Liver (tissue), 9 donors: Measurements from ENCODE around the gene USP37. TPM values are rescaled to one million over a fixed set of nuclear protein-coding genes. Genes with fewer than 3 reads are reported as not detected.

Source experiments
- DNase-seq: peaks from one replicate; pipeline ENCODE4 v3.0.0-alpha.2; 2017; ENCODE audit warnings: low spot score
- H3K27ac ChIP-seq, 2 donors: one replicate each; pipeline ENCODE4 v1.7.0; 2013; ENCODE audit warnings: inconsistent platforms in 2 of 2, low read length in 2 of 2, control low read depth in 1 of 2, low read depth in 1 of 2, mild to moderate bottlenecking in 1 of 2
- H3K27me3 ChIP-seq, 4 donors: one replicate each; pipeline versions ENCODE4 v1.6.1 to v1.7.0; 2013; ENCODE audit warnings: low read length in 3 of 4, inconsistent platforms in 1 of 4, mild to moderate bottlenecking in 1 of 4, moderate library complexity in 1 of 4; ENCODE audit not compliant: control insufficient read depth in 4 of 4, insufficient read depth in 4 of 4
- H3K36me3 ChIP-seq, 4 donors: one replicate each; pipeline versions ENCODE4 v1.6.1 to v1.7.0; 2013; ENCODE audit warnings: low read length in 3 of 4, mild to moderate bottlenecking in 3 of 4, low read depth in 1 of 4, moderate library complexity in 1 of 4; ENCODE audit not compliant: control insufficient read depth in 4 of 4, insufficient read depth in 3 of 4
- H3K4me1 ChIP-seq, 4 donors: one replicate each; pipeline versions ENCODE4 v1.6.1 to v1.7.0; 2013; ENCODE audit warnings: low read length in 3 of 4, mild to moderate bottlenecking in 3 of 4, moderate library complexity in 1 of 4; ENCODE audit not compliant: control insufficient read depth in 4 of 4, insufficient read depth in 4 of 4
- H3K4me3 ChIP-seq, 3 donors: one replicate each; pipeline versions ENCODE4 v1.6.1 to v1.7.0; 2013; ENCODE audit warnings: low read length in 3 of 3, control low read depth in 1 of 3, low read depth in 1 of 3, mild to moderate bottlenecking in 1 of 3
- H3K9ac ChIP-seq, 2 donors: one replicate each; pipeline ENCODE4 v1.7.0; 2013; ENCODE audit warnings: low read length in 2 of 2, mild to moderate bottlenecking in 2 of 2, moderate library complexity in 2 of 2, control low read depth in 1 of 2, low read depth in 1 of 2
- H3K9me3 ChIP-seq, 4 donors: one replicate each; pipeline versions ENCODE4 v1.6.1 to v1.7.0; 2013; ENCODE audit warnings: low read length in 3 of 4; ENCODE audit not compliant: control insufficient read depth in 4 of 4
- EGR1 ChIP-seq, 2 donors: IDR thresholded peaks; 2 replicates each; pipeline ENCODE4 v1.6.1; 2016 to 2018; ENCODE audit warnings: antibody characterized with exemption in 2 of 2, low read depth in 2 of 2
- FOXA1 ChIP-seq: IDR thresholded peaks from 2 replicates; pipeline ENCODE4 v1.6.1; 2016; ENCODE audit warnings: antibody characterized with exemption
- FOXA2 ChIP-seq: IDR thresholded peaks from 2 replicates; pipeline ENCODE4 v1.6.1; 2016; ENCODE audit warnings: antibody characterized with exemption
- HNF4A ChIP-seq, 2 donors: conservative IDR thresholded peaks; 2 replicates each; pipeline ENCODE4 v1.6.1; 2016; ENCODE audit warnings: antibody characterized with exemption in 2 of 2, mild to moderate bottlenecking in 2 of 2
- JUND ChIP-seq, 2 donors: IDR thresholded peaks; 2 replicates each; pipeline ENCODE4 v1.6.1; 2016; ENCODE audit warnings: antibody characterized with exemption in 2 of 2
- NR2F2 ChIP-seq: IDR thresholded peaks from 2 replicates; pipeline ENCODE4 v1.6.1; 2016; ENCODE audit warnings: antibody characterized with exemption
- RAD21 ChIP-seq, 2 donors: IDR thresholded peaks; 2 replicates each; pipeline ENCODE4 v1.6.1; 2016; ENCODE audit warnings: antibody characterized with exemption in 2 of 2, mild to moderate bottlenecking in 2 of 2
- RXRA ChIP-seq, 2 donors: IDR thresholded peaks; 2 replicates each; pipeline ENCODE4 v1.6.1; 2017 to 2018; ENCODE audit warnings: antibody characterized with exemption in 2 of 2, mild to moderate bottlenecking in 1 of 2
- TAF1 ChIP-seq: conservative IDR thresholded peaks from 2 replicates; pipeline ENCODE4 v1.6.1; 2016; ENCODE audit warnings: antibody characterized with exemption, mild to moderate bottlenecking
- whole genome bisulfite sequencing: extraction: QIAGEN DNeasy Blood & Tissue Kit; methylation state at CpG from one replicate; pipeline ENCODE4 v1.1.7; 2013; 5-methylcytosine and 5-hydroxymethylcytosine counted together
- polyA plus RNA-seq, 2 donors: library from polyadenylated mRNA; stranded (reverse) in 1 of 2; unstranded in 1 of 2; fragments of 200-250 nt in 1 of 2; fragments of >200 nt in 1 of 2; fragmentation: Nextera tagmentation in 1 of 2; extraction: Ambion mirVana in 1 of 2; gene quantifications; one replicate each; pipeline versions ENCODE4 v1.2.1 to v1.2.3, GENCODE V29; 2013 to 2015
- total RNA-seq, 2 donors: library from RNA; depleted of rRNA; stranded (reverse); fragments of >200 nt; gene quantifications; one replicate each; pipeline ENCODE4 v1.2.3, GENCODE V29; 2014
- TF ChIP-seq, protein P1 (sequence below): IDR thresholded peaks from 2 replicates; pipeline ENCODE4 v1.6.1; 2016; ENCODE audit warnings: antibody characterized with exemption
- TF ChIP-seq, protein P2 (sequence below): IDR thresholded peaks from 2 replicates; pipeline ENCODE4 v1.6.1; 2016; ENCODE audit warnings: antibody characterized with exemption, mild to moderate bottlenecking
- TF ChIP-seq, protein P3 (sequence below): IDR thresholded peaks from 2 replicates; pipeline ENCODE4 v1.6.1; 2016; ENCODE audit warnings: antibody characterized with exemption
- TF ChIP-seq, protein P4 (sequence below): IDR thresholded peaks from 2 replicates; pipeline ENCODE4 v1.6.1; 2016; ENCODE audit warnings: antibody characterized with exemption
- donor health status: healthy.
- donor health status: healthy.
- donor health status: healthy.
- donor health status: healthy.
- donor health status: healthy.

The USP37 gene
- total and polyA plus RNA-seq, 4 donors, result 1.4 to 10.9 (median 4.7) TPM

GRCh38 chr2:218434456-218434855 lies 133.7 kb downstream of the USP37 start:
- no peak overlapping the region for H3K27ac ChIP-seq
- WGBS, result 96% methylated on average over 9 of the region's 9 CpGs
- H3K4me1 ChIP-seq, result peaks cover 0 to 7% (median 5%) of the 10 kb centered on the region in 4 donors
- no peaks in the 10 kb centered on the region for H3K9me3 ChIP-seq
- peaks cover 0 to 62% (median 16%) of the 10 kb centered on the region in 4 donors for H3K36me3 ChIP-seq
- no peak overlapping the region for H3K9ac ChIP-seq
- no peak for DNase-seq
- TF ChIP-seq, protein P1, sequence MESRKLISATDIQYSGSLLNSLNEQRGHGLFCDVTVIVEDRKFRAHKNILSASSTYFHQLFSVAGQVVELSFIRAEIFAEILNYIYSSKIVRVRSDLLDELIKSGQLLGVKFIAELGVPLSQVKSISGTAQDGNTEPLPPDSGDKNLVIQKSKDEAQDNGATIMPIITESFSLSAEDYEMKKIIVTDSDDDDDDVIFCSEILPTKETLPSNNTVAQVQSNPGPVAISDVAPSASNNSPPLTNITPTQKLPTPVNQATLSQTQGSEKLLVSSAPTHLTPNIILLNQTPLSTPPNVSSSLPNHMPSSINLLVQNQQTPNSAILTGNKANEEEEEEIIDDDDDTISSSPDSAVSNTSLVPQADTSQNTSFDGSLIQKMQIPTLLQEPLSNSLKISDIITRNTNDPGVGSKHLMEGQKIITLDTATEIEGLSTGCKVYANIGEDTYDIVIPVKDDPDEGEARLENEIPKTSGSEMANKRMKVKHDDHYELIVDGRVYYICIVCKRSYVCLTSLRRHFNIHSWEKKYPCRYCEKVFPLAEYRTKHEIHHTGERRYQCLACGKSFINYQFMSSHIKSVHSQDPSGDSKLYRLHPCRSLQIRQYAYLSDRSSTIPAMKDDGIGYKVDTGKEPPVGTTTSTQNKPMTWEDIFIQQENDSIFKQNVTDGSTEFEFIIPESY, result no peak
- TF ChIP-seq JUND (IDR thresholded peaks at IDR 0.05) (no peak), NR2F2 (no peak)
- H3K27me3 ChIP-seq, result no peaks in the 10 kb centered on the region
- H3K4me3 ChIP-seq, result no peak overlapping the region

DNA sequence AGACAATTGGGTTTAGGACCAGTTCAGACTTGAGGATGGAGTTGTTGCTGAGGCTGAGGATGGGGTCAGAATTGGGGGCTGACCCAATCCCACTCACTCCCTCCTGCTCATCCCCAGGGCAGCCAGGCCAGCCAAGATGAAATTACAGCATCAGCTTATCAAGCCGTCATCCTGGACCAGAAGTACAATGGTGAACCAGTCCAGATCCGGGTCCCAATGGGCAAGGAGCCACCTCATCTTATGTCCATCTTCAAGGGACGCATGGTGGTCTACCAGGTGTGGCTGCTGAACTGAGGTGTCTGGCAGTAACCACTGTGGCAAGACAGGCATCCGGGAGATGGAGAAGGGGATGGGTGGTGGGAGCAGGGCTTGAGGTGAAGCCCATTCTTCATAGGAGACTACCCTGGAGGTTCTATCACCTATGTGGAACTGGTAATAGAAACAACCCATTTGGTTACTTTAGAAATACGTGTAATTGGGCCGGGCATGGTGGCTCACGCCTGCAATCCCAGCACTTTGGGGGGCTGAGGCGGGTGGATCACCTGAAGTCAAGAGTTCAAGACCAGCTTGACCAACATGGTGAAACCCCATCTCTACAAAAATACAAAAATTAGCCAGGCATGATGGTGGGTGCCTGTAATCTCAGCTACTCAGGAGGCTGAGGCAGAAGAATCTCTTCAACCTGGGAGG lies 135.3 kb downstream of the USP37 start:
- no peak overlapping the region for H3K27ac ChIP-seq
- H3K4me1 ChIP-seq, result peaks cover 0 to 7% (median 5%) of the 10 kb centered on the region in 4 donors
- no peaks in the 10 kb centered on the region for H3K27me3 ChIP-seq
- peaks cover 0 to 63% (median 21%) of the 10 kb centered on the region in 4 donors for H3K36me3 ChIP-seq
- DNase-seq, result no peak
- TF ChIP-seq RAD21 (IDR thresholded peaks at IDR 0.05) (no peak), EGR1 (IDR thresholded peaks at IDR 0.05; ENCODE audit: low read depth in 2 of 2) (no peak), RXRA (IDR thresholded peaks at IDR 0.05) (no peak), FOXA1 (no peak), NR2F2 (no peak), HNF4A (conservative IDR thresholded peaks at IDR 0.05) (no peak), JUND (IDR thresholded peaks at IDR 0.05) (no peak), TAF1 (no peak), FOXA2 (no peak)
- TF ChIP-seq, protein P2, sequence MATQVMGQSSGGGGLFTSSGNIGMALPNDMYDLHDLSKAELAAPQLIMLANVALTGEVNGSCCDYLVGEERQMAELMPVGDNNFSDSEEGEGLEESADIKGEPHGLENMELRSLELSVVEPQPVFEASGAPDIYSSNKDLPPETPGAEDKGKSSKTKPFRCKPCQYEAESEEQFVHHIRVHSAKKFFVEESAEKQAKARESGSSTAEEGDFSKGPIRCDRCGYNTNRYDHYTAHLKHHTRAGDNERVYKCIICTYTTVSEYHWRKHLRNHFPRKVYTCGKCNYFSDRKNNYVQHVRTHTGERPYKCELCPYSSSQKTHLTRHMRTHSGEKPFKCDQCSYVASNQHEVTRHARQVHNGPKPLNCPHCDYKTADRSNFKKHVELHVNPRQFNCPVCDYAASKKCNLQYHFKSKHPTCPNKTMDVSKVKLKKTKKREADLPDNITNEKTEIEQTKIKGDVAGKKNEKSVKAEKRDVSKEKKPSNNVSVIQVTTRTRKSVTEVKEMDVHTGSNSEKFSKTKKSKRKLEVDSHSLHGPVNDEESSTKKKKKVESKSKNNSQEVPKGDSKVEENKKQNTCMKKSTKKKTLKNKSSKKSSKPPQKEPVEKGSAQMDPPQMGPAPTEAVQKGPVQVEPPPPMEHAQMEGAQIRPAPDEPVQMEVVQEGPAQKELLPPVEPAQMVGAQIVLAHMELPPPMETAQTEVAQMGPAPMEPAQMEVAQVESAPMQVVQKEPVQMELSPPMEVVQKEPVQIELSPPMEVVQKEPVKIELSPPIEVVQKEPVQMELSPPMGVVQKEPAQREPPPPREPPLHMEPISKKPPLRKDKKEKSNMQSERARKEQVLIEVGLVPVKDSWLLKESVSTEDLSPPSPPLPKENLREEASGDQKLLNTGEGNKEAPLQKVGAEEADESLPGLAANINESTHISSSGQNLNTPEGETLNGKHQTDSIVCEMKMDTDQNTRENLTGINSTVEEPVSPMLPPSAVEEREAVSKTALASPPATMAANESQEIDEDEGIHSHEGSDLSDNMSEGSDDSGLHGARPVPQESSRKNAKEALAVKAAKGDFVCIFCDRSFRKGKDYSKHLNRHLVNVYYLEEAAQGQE, result no peak
- TF ChIP-seq, protein P3, sequence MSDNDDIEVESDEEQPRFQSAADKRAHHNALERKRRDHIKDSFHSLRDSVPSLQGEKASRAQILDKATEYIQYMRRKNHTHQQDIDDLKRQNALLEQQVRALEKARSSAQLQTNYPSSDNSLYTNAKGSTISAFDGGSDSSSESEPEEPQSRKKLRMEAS, result no peak
- H3K9me3 ChIP-seq, result no peaks in the 10 kb centered on the region
- WGBS, result 95% methylated on average over 8 of the region's 8 CpGs
- H3K9ac ChIP-seq, result no peak overlapping the region
- no peak overlapping the region for H3K4me3 ChIP-seq

DNA sequence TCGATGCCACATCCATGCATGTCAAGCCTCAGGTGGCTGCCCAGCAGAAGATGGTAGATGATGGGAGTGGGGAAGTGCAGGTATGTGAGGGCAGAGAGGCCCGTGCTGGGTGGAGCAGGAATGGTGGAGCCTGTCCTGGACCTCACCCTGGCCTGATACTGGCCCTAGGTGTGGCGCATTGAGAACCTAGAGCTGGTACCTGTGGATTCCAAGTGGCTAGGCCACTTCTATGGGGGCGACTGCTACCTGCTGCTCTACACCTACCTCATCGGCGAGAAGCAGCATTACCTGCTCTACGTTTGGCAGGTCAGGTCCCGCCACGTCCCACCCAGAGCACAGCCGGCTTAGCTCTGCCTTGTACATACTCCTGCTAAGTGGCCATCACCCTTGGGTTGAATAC lies 136.3 kb downstream of the USP37 start:
- Histone ChIP-seq H3K4me3 (no peak overlapping the region), H3K4me1 (peaks cover 0 to 7% (median 5%) of the 10 kb centered on the region in 4 donors), H3K9ac (no peak overlapping the region), H3K36me3 (peaks cover 0 to 57% (median 19%) of the 10 kb centered on the region in 4 donors), H3K27me3 (no peaks in the 10 kb centered on the region), H3K9me3 (no peaks in the 10 kb centered on the region), H3K27ac (no peak overlapping the region)
- TF ChIP-seq, protein P1, result no peak
- TF ChIP-seq HNF4A (conservative IDR thresholded peaks at IDR 0.05), result no peak
- TF ChIP-seq, protein P4, sequence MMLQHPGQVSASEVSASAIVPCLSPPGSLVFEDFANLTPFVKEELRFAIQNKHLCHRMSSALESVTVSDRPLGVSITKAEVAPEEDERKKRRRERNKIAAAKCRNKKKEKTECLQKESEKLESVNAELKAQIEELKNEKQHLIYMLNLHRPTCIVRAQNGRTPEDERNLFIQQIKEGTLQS, result no peak
- no peak for TF ChIP-seq TAF1
- TF ChIP-seq EGR1 (IDR thresholded peaks at IDR 0.05; ENCODE audit: low read depth in 2 of 2), result no peak
- TF ChIP-seq RXRA (IDR thresholded peaks at IDR 0.05), result no peak
- no peak for TF ChIP-seq FOXA2
- no peak for TF ChIP-seq NR2F2
- TF ChIP-seq, protein P2, result no peak
- no peak for DNase-seq
- 94% methylated on average over 10 of the region's 10 CpGs for WGBS
